ENCODE results near the gene TRIM40.

GRCh38 chr6:30162265-30163089, 26.5 kb downstream of the TRIM40 start:
- TF ChIP-seq TARDBP (IDR thresholded peaks at IDR 0.05): no peak
- TF ChIP-seq SP1 (IDR thresholded peaks at IDR 0.05): no peak
- no peak for TF ChIP-seq ARNT (IDR thresholded peaks at IDR 0.05)
- no peak for TF ChIP-seq HDGF (IDR thresholded peaks at IDR 0.05; ENCODE audit: borderline replicate concordance)
- no peak for TF ChIP-seq BHLHE40 (IDR thresholded peaks at IDR 0.05; ENCODE audit: borderline replicate concordance)
- TF ChIP-seq ELF4 (IDR thresholded peaks at IDR 0.05): no peak
- TF ChIP-seq FOXA1 (IDR thresholded peaks at IDR 0.05): no peak
- TF ChIP-seq SUZ12 (IDR thresholded peaks at IDR 0.05): no peak
